Epithelial cell of esophagus (primary cell): Measurements from ENCODE around the gene SMTNL2.

ENCODE experiments used
- DNase-seq: peaks from one replicate; pipeline ENCODE4 v3.0.0; 2010; ENCODE audit warnings: low read depth
- H3K4me3 ChIP-seq: 2 replicates; pipeline ENCODE4 v1.5.1; 2011; ENCODE audit warnings: mild to moderate bottlenecking, low read length, control low read depth
- CTCF ChIP-seq: IDR thresholded peaks from 2 replicates; pipeline ENCODE4 v1.5.1; 2011; ENCODE audit warnings: low read depth, mild to moderate bottlenecking, low read length, control low read depth, inconsistent platforms; ENCODE audit not compliant: insufficient read depth; ENCODE audit errors: missing control alignments

Gene SMTNL2

DNA sequence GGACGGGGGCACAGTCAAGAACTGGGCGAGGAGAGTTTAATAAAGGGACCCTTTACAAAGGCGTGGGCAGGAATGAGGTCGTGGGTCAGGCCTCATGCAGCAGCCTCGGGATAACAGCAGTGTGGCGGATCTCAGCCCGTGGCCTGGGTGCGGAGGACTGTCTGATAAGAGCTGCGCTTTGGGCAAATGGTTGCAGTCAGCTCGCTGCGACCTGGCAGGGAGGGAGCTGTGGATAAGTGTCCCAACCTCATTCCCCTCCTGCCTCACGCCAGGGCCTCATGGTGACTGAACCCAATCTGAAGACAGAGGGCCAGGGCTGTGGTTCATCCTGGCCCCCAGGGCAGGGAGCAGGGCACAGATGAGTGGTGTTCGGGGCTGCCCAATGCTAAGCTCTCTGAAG lies 13.6 kb downstream of the SMTNL2 start:
- DNase-seq = no peak
- no peak overlapping the region for H3K4me3 ChIP-seq
- no peak for TF ChIP-seq CTCF

- no peak for DNase-seq
- no peak for TF ChIP-seq CTCF
- no peak overlapping the region for H3K4me3 ChIP-seq
These were observed 14.6 kb downstream of the SMTNL2 start for GRCh38 chr17:4598776-4599504.

GRCh38 chr17:4599505-4600281 lies 15.4 kb downstream of the SMTNL2 start:
- no peak overlapping the region for H3K4me3 ChIP-seq
- DNase-seq = peak; percentile 46
- TF ChIP-seq CTCF = no peak

- TF ChIP-seq CTCF = no peak
- no peak for DNase-seq
- no peak overlapping the region for H3K4me3 ChIP-seq
These were observed 16.2 kb downstream of the SMTNL2 start for GRCh38 chr17:4600563-4600962.

- no peak for DNase-seq
- TF ChIP-seq CTCF = no peak
These were observed 17.0 kb downstream of the SMTNL2 start for GRCh38 chr17:4601326-4601725.

DNA sequence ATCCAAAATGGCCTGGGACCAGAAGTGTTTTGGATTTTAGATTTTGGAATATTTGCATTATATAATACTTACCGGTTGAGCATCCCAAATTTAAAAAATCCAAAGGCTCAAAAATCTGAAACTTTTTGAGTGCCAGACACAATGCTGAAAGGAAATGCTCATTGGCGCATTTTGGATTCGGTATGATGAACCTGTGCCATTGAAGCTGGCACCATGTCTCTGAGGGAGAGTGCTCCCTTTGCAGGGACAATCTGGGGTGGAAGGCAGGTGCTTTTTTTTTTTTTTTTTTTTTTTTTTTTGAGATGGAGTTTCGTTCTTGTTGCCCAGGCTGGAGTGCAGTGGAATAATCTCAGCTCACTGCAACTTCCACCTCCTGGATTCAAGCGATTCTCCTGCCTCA lies 17.7 kb downstream of the SMTNL2 start:
- H3K4me3 ChIP-seq = no peak overlapping the region
- DNase-seq = no peak
- TF ChIP-seq CTCF = no peak

More at GRCh38 chr17:4601326-4601725, 17.0 kb downstream of the SMTNL2 start:
- no peak overlapping the region for H3K4me3 ChIP-seq
